H1 (cell line): ENCODE data around the gene MAML3. TPM values are rescaled to one million over a fixed set of nuclear protein-coding genes. Genes with fewer than 3 reads are reported as not detected.

Source experiments
- CTCF ChIA-PET: fragments of 300-600 bp; sonication (Branson Sonifier 250); formaldehyde crosslinking; loops from one replicate; lab custom pipeline; 2021; ENCODE audit not compliant: partially characterized antibody; lab: Charles Lee
- POLR2A ChIA-PET: fragments of 300-600 bp; sonication (Branson Sonifier 250); formaldehyde crosslinking; loops from one replicate; lab custom pipeline; 2021; ENCODE audit warnings: inconsistent platforms; ENCODE audit not compliant: partially characterized antibody; lab: Charles Lee
- DNase-seq, 2 experiments: peaks; one replicate each; pipeline versions ENCODE4 v3.0.0 to v3.0.0-alpha.2; 2010 to 2022; ENCODE audit warnings: low spot score in 2 of 2, low read depth in 1 of 2, mixed read lengths in 1 of 2
- FAIRE-seq: peaks from 2 replicates; lab custom pipeline; 2011; peaks lifted over from hg19 to GRCh38; lab: Jason Lieb, UNC
- H2AFZ ChIP-seq: 2 replicates; pipeline ENCODE4 v1.8.1; 2012; ENCODE audit warnings: low read length, inconsistent platforms
- H2AK5ac ChIP-seq: 2 replicates; pipeline ENCODE4 v1.6.1; 2013; ENCODE audit warnings: low read depth, low read length
- H2BK120ac ChIP-seq: replicated peaks from 2 replicates; pipeline ENCODE3; 2013; ENCODE audit warnings: low read depth, low read length, inconsistent platforms
- H2BK12ac ChIP-seq: 2 replicates; pipeline ENCODE4 v1.6.1; 2013; ENCODE audit warnings: low read depth, low read length
- H2BK15ac ChIP-seq: 2 replicates; pipeline ENCODE4 v1.6.1; 2013; ENCODE audit warnings: low read length
- H2BK20ac ChIP-seq: 2 replicates; pipeline ENCODE4 v1.6.1; 2013; ENCODE audit warnings: low read length
- H2BK5ac ChIP-seq: 2 replicates; pipeline ENCODE4 v1.6.1; 2013; ENCODE audit warnings: low read depth, low read length
- H3K14ac ChIP-seq: 2 replicates; pipeline ENCODE4 v1.6.1; 2013; ENCODE audit warnings: inconsistent platforms; ENCODE audit not compliant: insufficient read length
- H3K18ac ChIP-seq: 2 replicates; pipeline ENCODE4 v1.6.1; 2013; ENCODE audit warnings: low read length; ENCODE audit errors: extremely low read depth
- H3K23ac ChIP-seq: 2 replicates; pipeline ENCODE4 v1.6.1; 2013; ENCODE audit warnings: inconsistent platforms; ENCODE audit not compliant: insufficient read length
- H3K23me2 ChIP-seq: 2 replicates; pipeline ENCODE4 v1.6.1; 2013; ENCODE audit warnings: low read depth, low read length
- H3K27ac ChIP-seq: 2 replicates; pipeline ENCODE4 v1.6.1; 2011; ENCODE audit warnings: low read depth, low read length, inconsistent platforms
- H3K27me3 ChIP-seq, 4 experiments: replicated peaks in 1 of 4; 1 replicate in 1 of 4; 2 replicates in 3 of 4; pipeline versions ENCODE4 v1.6.1 to v1.8.1; 2011 to 2013; ENCODE audit warnings: low read length in 3 of 4, mild to moderate bottlenecking in 3 of 4, inconsistent platforms in 2 of 4, mixed read lengths in 2 of 4, moderate library complexity in 1 of 4; ENCODE audit not compliant: control insufficient read depth in 3 of 4, insufficient read depth in 3 of 4; ENCODE audit errors: extremely low read depth in 1 of 4
- H3K36me3 ChIP-seq, 4 experiments: 2 replicates each; pipeline versions ENCODE4 v1.6.1 to v1.8.1; 2011 to 2013; ENCODE audit warnings: mild to moderate bottlenecking in 4 of 4, low read length in 3 of 4, moderate library complexity in 2 of 4, control low read depth in 1 of 4, inconsistent platforms in 1 of 4; ENCODE audit not compliant: insufficient read depth in 4 of 4, control insufficient read depth in 2 of 4
- H3K4ac ChIP-seq: replicated peaks from 2 replicates; pipeline ENCODE3; 2013; ENCODE audit warnings: low read length, low read depth, mixed read lengths, inconsistent platforms; ENCODE audit not compliant: insufficient read length
- H3K4me1 ChIP-seq, 4 experiments: replicated peaks in 1 of 4; 1 replicate in 1 of 4; 2 replicates in 3 of 4; pipeline versions ENCODE4 v1.6.1 to v1.8.1; 2011 to 2013; ENCODE audit warnings: low read length in 3 of 4, inconsistent platforms in 2 of 4, mixed read lengths in 1 of 4; ENCODE audit not compliant: insufficient read depth in 4 of 4, control insufficient read depth in 3 of 4
- H3K4me2 ChIP-seq, 2 experiments: 2 replicates each; pipeline versions ENCODE4 v1.6.1 to v1.8.1; 2011 to 2013; ENCODE audit warnings: low read depth in 2 of 2, low read length in 2 of 2, control low read depth in 1 of 2, inconsistent platforms in 1 of 2, mild to moderate bottlenecking in 1 of 2; ENCODE audit not compliant: insufficient read depth in 1 of 2
- H3K4me3 ChIP-seq, 4 experiments: fragments of 200-600, 300-600 bp in 1 of 4; sonication (generic), shearing (Covaris generic), sonication (Bioruptor Twin) in 1 of 4; 2 replicates each; pipeline versions ENCODE4 v1.5.1 to v1.8.1; 2011 to 2016; ENCODE audit warnings: low read length in 4 of 4, low read depth in 3 of 4, control low read depth in 2 of 4, inconsistent platforms in 2 of 4, mild to moderate bottlenecking in 2 of 4, mixed read lengths in 1 of 4, moderate library complexity in 1 of 4; ENCODE audit not compliant: insufficient read depth in 2 of 4; ENCODE audit errors: extremely low read depth in 1 of 4
- H3K56ac ChIP-seq: replicated peaks from 2 replicates; pipeline ENCODE3; 2013; ENCODE audit warnings: low read depth, mild to moderate bottlenecking, mixed read lengths, low read length, inconsistent platforms; ENCODE audit not compliant: insufficient read length
- H3K79me1 ChIP-seq: 2 replicates; pipeline ENCODE4 v1.6.1; 2013; ENCODE audit warnings: low read depth, low read length, control low read depth
- H3K79me2 ChIP-seq, 2 experiments: 2 replicates each; pipeline versions ENCODE4 v1.6.1 to v1.8.1; 2012 to 2013; ENCODE audit warnings: low read length in 2 of 2, mild to moderate bottlenecking in 2 of 2, inconsistent platforms in 1 of 2; ENCODE audit not compliant: insufficient read depth in 2 of 2, control insufficient read depth in 1 of 2
- H3K9ac ChIP-seq, 4 experiments: replicated peaks in 1 of 4; 1 replicate in 1 of 4; 2 replicates in 3 of 4; pipeline versions ENCODE4 v1.6.1 to v1.8.1; 2011 to 2013; ENCODE audit warnings: low read depth in 3 of 4, low read length in 3 of 4, control low read depth in 2 of 4, mild to moderate bottlenecking in 2 of 4, moderate library complexity in 2 of 4, inconsistent platforms in 1 of 4; ENCODE audit errors: extremely low read depth in 1 of 4
- H3K9me3 ChIP-seq, 2 experiments: 2 replicates each; pipeline versions ENCODE4 v1.6.1 to v1.8.1; 2012 to 2013; ENCODE audit warnings: mild to moderate bottlenecking in 2 of 2, moderate library complexity in 2 of 2, control low read depth in 1 of 2, inconsistent platforms in 1 of 2, low read depth in 1 of 2, low read length in 1 of 2, mixed read lengths in 1 of 2; ENCODE audit not compliant: insufficient read depth in 2 of 2
- H4K20me1 ChIP-seq, 2 experiments: replicated peaks in 1 of 2; 2 replicates each; pipeline versions ENCODE3 to v1.8.1; 2011 to 2013; ENCODE audit warnings: inconsistent platforms in 2 of 2, low read length in 2 of 2, mild to moderate bottlenecking in 1 of 2; ENCODE audit not compliant: insufficient read depth in 2 of 2, control insufficient read depth in 1 of 2
- H4K5ac ChIP-seq: 2 replicates; pipeline ENCODE4 v1.6.1; 2013; ENCODE audit warnings: low read length, low read depth, mixed read lengths, inconsistent platforms; ENCODE audit not compliant: insufficient read length
- H4K8ac ChIP-seq: 2 replicates; pipeline ENCODE4 v1.8.0; 2013; ENCODE audit warnings: mild to moderate bottlenecking, moderate library complexity, low read length, inconsistent platforms; ENCODE audit not compliant: insufficient read depth; ENCODE audit errors: extremely low read depth
- H4K91ac ChIP-seq: replicated peaks from 2 replicates; pipeline ENCODE3; 2013; ENCODE audit warnings: low read length, mixed read lengths, inconsistent platforms; ENCODE audit not compliant: insufficient read length
- CHD2 ChIP-seq: IDR thresholded peaks from 2 replicates; pipeline ENCODE4 v1.6.1; 2012; ENCODE audit warnings: low read length, improper control_type of control experiment
- CREB1 ChIP-seq: IDR thresholded peaks from 2 replicates; pipeline ENCODE4 v1.6.1; 2012; ENCODE audit warnings: inconsistent platforms
- EP300 ChIP-seq, 2 experiments: IDR thresholded peaks; 1 replicate in 1 of 2; 2 replicates in 1 of 2; pipeline ENCODE4 v1.6.1; 2011 to 2012; ENCODE audit warnings: low read depth in 2 of 2, low read length in 2 of 2, mild to moderate bottlenecking in 2 of 2, borderline replicate concordance in 1 of 2, inconsistent platforms in 1 of 2, moderate library complexity in 1 of 2
- USF2 ChIP-seq: IDR thresholded peaks from 2 replicates; pipeline ENCODE4 v1.6.1; 2011; ENCODE audit warnings: low read length, improper control_type of control experiment
- WGBS, 2 experiments: shearing (Covaris generic) in 1 of 2; methylation state at CpG; one replicate each; pipeline versions ENCODE4 v1.1.6 to v1.1.7; 2013 to 2015; ENCODE audit warnings: low lambda C conversion rate in 2 of 2, mixed read lengths in 2 of 2, inconsistent platforms in 1 of 2, low coverage in 1 of 2, missing lambda C conversion rate in 1 of 2; ENCODE audit not compliant: insufficient replicate concordance in 2 of 2, insufficient coverage in 1 of 2, insufficient read length in 1 of 2; ENCODE audit errors: extremely low coverage in 1 of 2, missing lambda C conversion rate in 1 of 2; 5-methylcytosine and 5-hydroxymethylcytosine counted together
- polyA plus RNA-seq, 7 experiments: library from polyadenylated mRNA; depleted of rRNA in 3 of 7; stranded (reverse) in 5 of 7; unstranded in 2 of 7; fragments of >200 nt in 5 of 7; fragments of 200-250 nt in 2 of 7; gene quantifications; 1 replicate in 5 of 7; 2 replicates in 1 of 7; 4 replicates in 1 of 7; pipeline versions ENCODE4 v1.2.1 to v1.2.3, GENCODE V29; 2011 to 2013; ENCODE audit warnings: missing spikeins in 2 of 7, mixed read lengths in 2 of 7
- total RNA-seq: library from RNA; stranded (reverse); fragmentation: NEBNext Ultra II Directional; extraction: Animal tissue kit (Norgen Biotek cat#: 25700); gene quantifications from 2 replicates; pipeline ENCODE4 v1.2.1, GENCODE V29; 2021

The MAML3 gene
- total and polyA plus RNA-seq, 2 of the 8 experiments (the other 6 are each of a cell fraction or from before 2014, with no cell fraction given) = 2.1 to 5.7 TPM

- ChIA-PET CTCF (interaction anchor here (0.8 to 21.5 kb wide), 7 partner anchors 10 to 923 kb away, joined by 3 to 239 read pairs (median 3); no protein-coding TSS in a partner anchor), POLR2A (interaction anchor here (0.6 kb wide), 1 partner anchor 22 kb away, joined by 3 read pairs; no protein-coding TSS in a partner anchor)
- no peak for TF ChIP-seq CHD2
- TF ChIP-seq CREB1 = no peak
- no peak for TF ChIP-seq EP300 (IDR thresholded peaks at IDR 0.05; ENCODE audit: borderline replicate concordance in 1 of 2, low read depth in 2 of 2, low read length in 2 of 2)
- no peak for TF ChIP-seq USF2
- peaks cover 0 to 5% (median 2%) of the 10 kb centered on the region in 4 experiments; a peak in 2 of 7 replicates for H3K4me1 ChIP-seq
- no peak overlapping the region for H3K14ac ChIP-seq
- H3K27ac ChIP-seq = no peak overlapping the region
- no peaks in the 10 kb centered on the region for H3K27me3 ChIP-seq
- no peak overlapping the region for H3K4ac ChIP-seq
- H3K4me2 ChIP-seq = no peak overlapping the region
- H2BK20ac ChIP-seq = no peak overlapping the region
- no peak overlapping the region for H2BK15ac ChIP-seq
- no peak overlapping the region for H3K4me3 ChIP-seq
- H3K9ac ChIP-seq = no peak overlapping the region
- no peak overlapping the region for H4K5ac ChIP-seq
- H2AFZ ChIP-seq = no peak overlapping the region
- H2BK5ac ChIP-seq = no peak overlapping the region
- no peaks in the 10 kb centered on the region for H4K20me1 ChIP-seq
- FAIRE-seq (no peak), DNase-seq (no peak)
- no peak overlapping the region for H2BK12ac ChIP-seq
- no peak overlapping the region for H3K23ac ChIP-seq
- no peak overlapping the region for H2AK5ac ChIP-seq
- no peak overlapping the region for H4K91ac ChIP-seq
- no peak overlapping the region for H2BK120ac ChIP-seq
- H4K8ac ChIP-seq = no peak overlapping the region
- no peaks in the 10 kb centered on the region; the same call in 1 of the 2 replicates for H3K23me2 ChIP-seq
- WGBS, 2 experiments = 83% methylated on average over 2 of the region's 2 CpGs; no CpG with 5 or more reads in 1 of the 2 experiments
- H3K79me2 ChIP-seq = no peaks in the 10 kb centered on the region
- H3K9me3 ChIP-seq = no peaks in the 10 kb centered on the region
- H3K56ac ChIP-seq = no peak overlapping the region
- no peak overlapping the region for H3K18ac ChIP-seq
- H3K79me1 ChIP-seq = no peaks in the 10 kb centered on the region
- no peaks in the 10 kb centered on the region for H3K36me3 ChIP-seq
Measured at GRCh38 chr4:139672215-139672614, 481.8 kb downstream of the MAML3 start.
